ENCODE measurements around the gene CNPPD1. TPM values are rescaled to one million over a fixed set of nuclear protein-coding genes. Genes with fewer than 3 reads are reported as not detected.
A peak's percentile ranks its signal among the peaks of the same experiment; 100 is the strongest.

The CNPPD1 gene
- total and polyA plus RNA-seq, 2 experiments from 2014 or later: 34.5 to 43.8 TPM

DNA sequence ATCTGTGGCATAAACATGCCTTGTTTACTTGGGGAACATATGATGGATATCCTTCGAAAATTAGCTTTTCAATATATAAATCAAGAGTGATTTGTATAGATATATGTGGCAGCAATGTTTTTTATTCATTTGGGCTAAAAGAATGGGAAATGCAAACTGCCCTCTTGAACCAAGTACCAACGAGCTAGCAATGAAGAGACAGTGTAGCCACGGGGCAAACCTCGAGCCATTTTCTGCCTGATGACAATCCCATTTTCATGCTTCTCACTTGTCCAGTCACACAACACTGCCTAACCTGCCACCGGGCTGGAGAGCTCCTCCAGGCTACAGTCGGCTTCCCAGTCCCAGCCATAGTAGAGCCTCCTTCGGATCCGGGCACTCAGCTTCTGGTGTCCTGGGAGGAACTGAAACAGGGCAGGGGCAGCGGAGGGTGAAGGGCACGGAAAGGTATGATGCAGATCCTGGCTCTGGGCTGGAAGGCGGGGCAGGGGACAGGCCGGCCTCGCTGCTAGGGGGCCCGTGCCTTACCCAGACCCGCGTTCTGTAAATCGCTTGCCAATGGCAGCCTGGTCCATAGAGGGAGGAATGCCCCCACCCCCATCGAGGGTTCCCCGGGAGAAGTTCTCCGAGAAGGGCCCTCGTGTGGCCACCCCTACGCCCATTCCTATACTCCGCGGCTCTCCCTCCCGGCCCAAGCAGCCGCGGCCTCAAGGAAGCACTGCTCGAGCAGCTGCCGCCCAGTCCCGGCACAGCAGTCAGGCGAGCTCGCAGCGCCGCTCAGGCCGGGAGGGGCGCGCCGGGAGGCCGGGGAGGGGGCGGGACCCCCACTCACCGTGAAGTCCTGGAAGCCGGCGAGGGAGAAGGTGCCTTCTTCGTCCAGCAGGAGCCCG is 552 bp downstream of the CNPPD1 start:
- Histone ChIP-seq H3K4me3 (peak overlapping the region; percentile 92), H3K79me2 (ENCODE audit: insufficient read depth) (peaks cover 49% of the 10 kb centered on the region), H3K9me2 (ENCODE audit: insufficient read depth) (no peaks in the 10 kb centered on the region), H3K9me3 (ENCODE audit: low read depth) (no peaks in the 10 kb centered on the region), H3K27me3 (replicated peaks; ENCODE audit: insufficient read depth) (no peaks in the 10 kb centered on the region), H3K27ac (peak overlapping the region; percentile 98), H3K4me1 (ENCODE audit: insufficient read depth) (peaks cover 28% of the 10 kb centered on the region), H3K36me3 (ENCODE audit: low read depth) (peaks cover 19% of the 10 kb centered on the region; the same call in 1 of the 2 replicates), H3K4me2 (ENCODE audit: unreplicated experiment) (peak overlapping the region; percentile 98), H3K9ac (peak overlapping the region; percentile 95), H4K20me1 (ENCODE audit: insufficient read depth) (no peaks in the 10 kb centered on the region; the same call in 1 of the 2 replicates), H2AFZ (peak overlapping the region; percentile 79), H3F3A (ENCODE audit: insufficient read depth) (peaks cover 16% of the 10 kb centered on the region)
- WGBS, 2 experiments (ENCODE audit: low coverage in 1 of 2, low lambda C conversion rate in 2 of 2, missing lambda C conversion rate in 2 of 2): 2 to 3% methylated on average over 32 to 36 of the region's 45 CpGs
- in situ Hi-C loops (cut with MboI): no loop called here
- DNase-seq: peak; percentile 70
- TF ChIP-seq EZH2 (IDR thresholded peaks at IDR 0.05; ENCODE audit: insufficient read depth, poor library complexity, severe bottlenecking) (no peak), EZH2phosphoT487 (IDR thresholded peaks at IDR 0.05; ENCODE audit: insufficient read depth, low read depth) (no peak)

GRCh38 chr2:219175486-219175885 is 1.2 kb downstream of the CNPPD1 start:
- no peaks in the 10 kb centered on the region; the same call in 1 of the 2 replicates for H4K20me1 ChIP-seq (ENCODE audit: insufficient read depth)
- H3K27me3 ChIP-seq (replicated peaks; ENCODE audit: insufficient read depth): no peaks in the 10 kb centered on the region
- peaks cover 46% of the 10 kb centered on the region for H3K79me2 ChIP-seq (ENCODE audit: insufficient read depth)
- H3K4me3 ChIP-seq: peak overlapping the region; percentile 92
- peak overlapping the region; percentile 98 for H3K4me2 ChIP-seq (ENCODE audit: unreplicated experiment)
- TF ChIP-seq EZH2 (IDR thresholded peaks at IDR 0.05; ENCODE audit: insufficient read depth, poor library complexity, severe bottlenecking) (no peak), EZH2phosphoT487 (IDR thresholded peaks at IDR 0.05; ENCODE audit: insufficient read depth, low read depth) (no peak)
- peaks cover 28% of the 10 kb centered on the region for H3K4me1 ChIP-seq (ENCODE audit: insufficient read depth)
- in situ Hi-C loops (cut with MboI): no loop called here
- no peak for DNase-seq
- no peak overlapping the region for H2AFZ ChIP-seq
- H3F3A ChIP-seq (ENCODE audit: insufficient read depth): peaks cover 23% of the 10 kb centered on the region
- H3K36me3 ChIP-seq (ENCODE audit: low read depth): peaks cover 18% of the 10 kb centered on the region; the same call in 1 of the 2 replicates
- H3K9me3 ChIP-seq (ENCODE audit: low read depth): no peaks in the 10 kb centered on the region
- WGBS, 2 experiments (ENCODE audit: low coverage in 1 of 2, low lambda C conversion rate in 2 of 2, missing lambda C conversion rate in 2 of 2): 62% methylated on average over 7 of the region's 7 CpGs
- no peaks in the 10 kb centered on the region for H3K9me2 ChIP-seq (ENCODE audit: insufficient read depth)
- H3K9ac ChIP-seq: peak overlapping the region; percentile 95
- peak overlapping the region; percentile 98; the same call in 1 of the 2 replicates for H3K27ac ChIP-seq

GRCh38 chr2:219174801-219175200 is 1.9 kb downstream of the CNPPD1 start:
- H3K27ac ChIP-seq: no peak overlapping the region
- H3K9me3 ChIP-seq (ENCODE audit: low read depth): no peaks in the 10 kb centered on the region
- H3K9ac ChIP-seq: no peak overlapping the region
- H3K79me2 ChIP-seq (ENCODE audit: insufficient read depth): peaks cover 39% of the 10 kb centered on the region
- no peaks in the 10 kb centered on the region for H3K27me3 ChIP-seq (replicated peaks; ENCODE audit: insufficient read depth)
- TF ChIP-seq EZH2phosphoT487 (IDR thresholded peaks at IDR 0.05; ENCODE audit: insufficient read depth, low read depth) (no peak), EZH2 (IDR thresholded peaks at IDR 0.05; ENCODE audit: insufficient read depth, poor library complexity, severe bottlenecking) (no peak)
- H3K9me2 ChIP-seq (ENCODE audit: insufficient read depth): no peaks in the 10 kb centered on the region
- peaks cover 16% of the 10 kb centered on the region; the same call in 1 of the 2 replicates for H3K36me3 ChIP-seq (ENCODE audit: low read depth)
- no peak overlapping the region for H3K4me2 ChIP-seq (ENCODE audit: unreplicated experiment)
- no peaks in the 10 kb centered on the region; the same call in 1 of the 2 replicates for H4K20me1 ChIP-seq (ENCODE audit: insufficient read depth)
- no peak overlapping the region for H3K4me3 ChIP-seq
- 83 to 89% methylated on average over 7 of the region's 7 CpGs for WGBS, 2 experiments (ENCODE audit: low coverage in 1 of 2, low lambda C conversion rate in 2 of 2, missing lambda C conversion rate in 2 of 2)
- peaks cover 28% of the 10 kb centered on the region for H3K4me1 ChIP-seq (ENCODE audit: insufficient read depth)
- peaks cover 26% of the 10 kb centered on the region for H3F3A ChIP-seq (ENCODE audit: insufficient read depth)
- no peak overlapping the region for H2AFZ ChIP-seq
- DNase-seq: no peak
- in situ Hi-C loops (cut with MboI): no loop called here

DNA sequence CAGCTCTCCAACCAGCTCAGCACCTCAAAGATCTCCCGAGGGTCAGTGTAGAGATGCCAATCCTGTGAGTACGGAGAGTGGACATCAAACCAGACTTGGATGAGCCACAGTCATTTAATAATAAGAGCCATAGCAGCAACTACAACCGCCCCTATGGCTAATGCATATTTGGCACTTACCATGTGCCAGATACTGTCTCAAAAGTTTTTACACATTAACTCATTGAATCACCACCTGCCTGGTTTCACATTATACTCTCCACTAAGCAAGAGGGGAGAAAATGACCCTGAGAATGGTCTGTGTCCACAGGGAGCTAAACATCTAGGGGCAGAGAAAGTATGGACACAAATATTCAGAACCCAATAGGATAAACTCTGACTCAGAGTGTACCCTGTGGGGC is 2.6 kb downstream of the CNPPD1 start:
- Histone ChIP-seq H3K79me2 (ENCODE audit: insufficient read depth) (peaks cover 32% of the 10 kb centered on the region), H3K4me1 (ENCODE audit: insufficient read depth) (peaks cover 24% of the 10 kb centered on the region), H3K36me3 (ENCODE audit: low read depth) (peaks cover 11% of the 10 kb centered on the region; the same call in 1 of the 2 replicates), H2AFZ (no peak overlapping the region), H3K9ac (no peak overlapping the region), H4K20me1 (ENCODE audit: insufficient read depth) (no peaks in the 10 kb centered on the region), H3K9me2 (ENCODE audit: insufficient read depth) (no peaks in the 10 kb centered on the region), H3K27me3 (replicated peaks; ENCODE audit: insufficient read depth) (no peaks in the 10 kb centered on the region), H3K27ac (no peak overlapping the region), H3F3A (ENCODE audit: insufficient read depth) (peaks cover 26% of the 10 kb centered on the region), H3K9me3 (ENCODE audit: low read depth) (no peaks in the 10 kb centered on the region), H3K4me3 (no peak overlapping the region), H3K4me2 (ENCODE audit: unreplicated experiment) (no peak overlapping the region)
- no peak for TF ChIP-seq EZH2phosphoT487 (IDR thresholded peaks at IDR 0.05; ENCODE audit: insufficient read depth, low read depth)
- no peak for TF ChIP-seq EZH2 (IDR thresholded peaks at IDR 0.05; ENCODE audit: insufficient read depth, poor library complexity, severe bottlenecking)
- in situ Hi-C loops (cut with MboI): no loop called here
- WGBS, 2 experiments (ENCODE audit: low coverage in 1 of 2, low lambda C conversion rate in 2 of 2, missing lambda C conversion rate in 2 of 2): 49 to 50% methylated on average over 3 of the region's 3 CpGs
- peak; percentile 6 for DNase-seq
